Trophoblast cell (in vitro differentiated cells and primary cell): ENCODE measurements around the gene CA6.

Source experiments
- DNase-seq, 2 donors: peaks; one replicate each; pipeline ENCODE4 v3.0.0-alpha.2; 2016
- H2AFZ ChIP-seq: 2 replicates; pipeline ENCODE4 v1.6.1; 2013; ENCODE audit warnings: low read length, moderate library complexity, mild to moderate bottlenecking; ENCODE audit not compliant: insufficient read depth, poor library complexity
- H2AK5ac ChIP-seq: 2 replicates; pipeline ENCODE4 v1.6.1; 2013; ENCODE audit warnings: mild to moderate bottlenecking, low read length
- H2BK120ac ChIP-seq: 2 replicates; pipeline ENCODE4 v1.6.1; 2013; ENCODE audit warnings: low read length, mild to moderate bottlenecking, moderate library complexity; ENCODE audit not compliant: insufficient read depth, poor library complexity
- H2BK12ac ChIP-seq: 2 replicates; pipeline ENCODE4 v1.6.1; 2013; ENCODE audit warnings: mild to moderate bottlenecking, low read length, moderate library complexity
- H2BK5ac ChIP-seq: 2 replicates; pipeline ENCODE4 v1.6.1; 2013; ENCODE audit warnings: low read length, low read depth, moderate library complexity, mild to moderate bottlenecking; ENCODE audit not compliant: poor library complexity
- H3K14ac ChIP-seq: 2 replicates; pipeline ENCODE4 v1.6.1; 2013; ENCODE audit warnings: mild to moderate bottlenecking, low read length
- H3K18ac ChIP-seq: 2 replicates; pipeline ENCODE4 v1.6.1; 2013; ENCODE audit warnings: mild to moderate bottlenecking, low read length
- H3K23ac ChIP-seq: 2 replicates; pipeline ENCODE4 v1.6.1; 2013; ENCODE audit warnings: low read length
- H3K27ac ChIP-seq: 2 replicates; pipeline ENCODE4 v1.5.1; 2013; ENCODE audit warnings: low read depth, mild to moderate bottlenecking, inconsistent platforms, low read length, moderate library complexity
- H3K27me3 ChIP-seq: 2 replicates; pipeline ENCODE4 v1.6.1; 2013; ENCODE audit warnings: inconsistent platforms, mild to moderate bottlenecking, low read length, moderate library complexity; ENCODE audit not compliant: insufficient read depth
- H3K36me3 ChIP-seq, 2 experiments: 1 replicate in 1 of 2; 2 replicates in 1 of 2; pipeline ENCODE4 v1.6.1; 2013; ENCODE audit warnings: low read length in 2 of 2, mild to moderate bottlenecking in 2 of 2, moderate library complexity in 1 of 2; ENCODE audit not compliant: insufficient read depth in 2 of 2, control insufficient read depth in 1 of 2
- H3K4ac ChIP-seq: 2 replicates; pipeline ENCODE4 v1.6.1; 2013; ENCODE audit warnings: low read depth, mild to moderate bottlenecking, low read length, moderate library complexity
- H3K4me1 ChIP-seq, 2 experiments: 1 replicate in 1 of 2; 2 replicates in 1 of 2; pipeline ENCODE4 v1.6.1; 2013; ENCODE audit warnings: low read length in 2 of 2, mild to moderate bottlenecking in 2 of 2, moderate library complexity in 1 of 2; ENCODE audit not compliant: insufficient read depth in 2 of 2, control insufficient read depth in 1 of 2
- H3K4me2 ChIP-seq: 2 replicates; pipeline ENCODE4 v1.6.1; 2013; ENCODE audit warnings: inconsistent platforms, mild to moderate bottlenecking, low read length, moderate library complexity
- H3K4me3 ChIP-seq: 2 replicates; pipeline ENCODE4 v1.5.1; 2013; ENCODE audit warnings: mild to moderate bottlenecking, low read depth, low read length, inconsistent platforms
- H3K79me1 ChIP-seq: one replicate; pipeline ENCODE4 v1.6.1; 2013; ENCODE audit warnings: low read length
- H3K79me2 ChIP-seq: 2 replicates; pipeline ENCODE4 v1.6.1; 2013; ENCODE audit warnings: low read length, mild to moderate bottlenecking; ENCODE audit not compliant: control insufficient read depth, insufficient read depth, poor library complexity
- H3K9ac ChIP-seq: 2 replicates; pipeline ENCODE4 v1.6.1; 2013; ENCODE audit warnings: mild to moderate bottlenecking, low read length
- H3K9me3 ChIP-seq: 2 replicates; pipeline ENCODE4 v1.6.1; 2013; ENCODE audit warnings: low read depth, mild to moderate bottlenecking, control low read depth, inconsistent platforms, low read length; ENCODE audit not compliant: insufficient read depth
- H4K12ac ChIP-seq: 2 replicates; pipeline ENCODE4 v1.6.1; 2013; ENCODE audit warnings: low read depth, mild to moderate bottlenecking, low read length, moderate library complexity
- H4K8ac ChIP-seq: 2 replicates; pipeline ENCODE4 v1.6.1; 2013; ENCODE audit warnings: low read depth, mild to moderate bottlenecking, low read length, moderate library complexity
- H4K91ac ChIP-seq: one replicate; pipeline ENCODE4 v1.6.1; 2013; ENCODE audit warnings: low read depth, mild to moderate bottlenecking, low read length, moderate library complexity
- WGBS: extraction: QIAGEN DNeasy Blood & Tissue Kit; methylation state at CpG from one replicate; pipeline ENCODE4 v1.1.7; 2013; ENCODE audit warnings: missing lambda C conversion rate; ENCODE audit not compliant: insufficient read length, insufficient coverage; ENCODE audit errors: extremely low coverage; 5-methylcytosine and 5-hydroxymethylcytosine counted together

Gene CA6

DNA sequence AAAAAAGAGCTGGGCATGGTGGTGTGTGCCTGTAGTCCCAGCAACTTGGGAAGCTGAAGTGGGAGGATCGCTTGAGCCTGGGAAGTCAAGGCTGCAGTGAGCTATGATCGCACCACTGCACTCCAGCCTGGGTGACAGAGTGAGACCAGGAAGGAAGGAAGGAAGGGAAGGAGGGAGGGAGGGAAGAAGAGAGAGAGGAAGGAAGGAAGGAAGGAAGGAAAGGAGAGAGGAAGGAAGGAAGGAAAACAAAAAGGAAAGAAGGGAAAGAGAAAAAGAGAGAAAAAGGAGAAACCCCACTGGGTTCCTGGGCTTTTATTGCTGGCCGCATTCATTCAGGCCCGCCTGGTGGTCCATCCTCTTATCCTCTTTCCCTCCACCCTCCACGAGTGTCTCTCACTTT is 70.8 kb downstream of the CA6 start:
- no peaks in the 10 kb centered on the region for H3K79me2 ChIP-seq
- no peaks in the 10 kb centered on the region for H3K9me3 ChIP-seq
- H3K27me3 ChIP-seq = no peaks in the 10 kb centered on the region
- no peaks in the 10 kb centered on the region for H3K4me1 ChIP-seq
- no peak overlapping the region for H2BK5ac ChIP-seq
- H3K36me3 ChIP-seq = no peaks in the 10 kb centered on the region
- no peak overlapping the region for H3K9ac ChIP-seq
- H2BK120ac ChIP-seq = no peak overlapping the region
- no peak for DNase-seq
- H3K14ac ChIP-seq = no peak overlapping the region
- no peak overlapping the region for H4K12ac ChIP-seq
- no peak overlapping the region for H4K8ac ChIP-seq
- no peak overlapping the region for H3K4me2 ChIP-seq
- H3K4ac ChIP-seq = no peak overlapping the region
- no peak overlapping the region for H3K18ac ChIP-seq
- H3K23ac ChIP-seq = no peak overlapping the region
- H3K79me1 ChIP-seq = no peaks in the 10 kb centered on the region
- H3K27ac ChIP-seq = no peak overlapping the region
- H2BK12ac ChIP-seq = no peak overlapping the region
- no peak overlapping the region for H2AK5ac ChIP-seq
- WGBS = no CpG with 5 or more reads among the region's 5 CpGs
- no peak overlapping the region for H3K4me3 ChIP-seq
- no peak overlapping the region for H2AFZ ChIP-seq
- H4K91ac ChIP-seq = no peak overlapping the region

DNA sequence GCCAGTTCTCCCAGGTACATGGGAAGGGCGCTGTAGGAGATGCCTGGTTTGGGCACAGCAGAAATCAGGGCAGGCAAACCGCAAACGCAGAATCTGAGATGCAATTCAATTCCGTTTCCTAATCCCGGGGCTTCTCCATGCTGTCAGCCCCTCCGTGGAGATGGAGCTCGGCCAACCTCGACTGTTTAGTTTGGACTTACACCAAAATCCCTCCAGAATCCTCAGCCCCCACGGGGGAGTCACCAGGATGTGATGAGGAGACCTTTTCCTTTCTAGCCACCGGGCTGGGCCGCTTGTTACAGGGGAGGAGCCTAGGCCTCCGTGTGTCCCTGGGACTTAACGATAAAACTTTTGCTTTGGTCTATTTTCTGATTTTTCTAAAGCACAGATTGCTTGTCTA is 72.7 kb downstream of the CA6 start:
- Histone ChIP-seq H3K18ac (no peak overlapping the region), H3K23ac (no peak overlapping the region), H2BK5ac (no peak overlapping the region), H3K4me2 (no peak overlapping the region), H3K27me3 (no peaks in the 10 kb centered on the region), H4K8ac (no peak overlapping the region), H4K12ac (no peak overlapping the region), H4K91ac (no peak overlapping the region), H3K9me3 (no peaks in the 10 kb centered on the region), H3K4me3 (no peak overlapping the region), H3K4ac (no peak overlapping the region), H2AFZ (no peak overlapping the region), H3K14ac (no peak overlapping the region), H3K36me3 (no peaks in the 10 kb centered on the region), H3K27ac (no peak overlapping the region), H3K79me1 (no peaks in the 10 kb centered on the region), H3K9ac (no peak overlapping the region), H3K79me2 (no peaks in the 10 kb centered on the region), H2AK5ac (no peak overlapping the region), H3K4me1 (no peaks in the 10 kb centered on the region), H2BK12ac (no peak overlapping the region), H2BK120ac (no peak overlapping the region)
- no peak for DNase-seq
- WGBS = no CpG with 5 or more reads among the region's 13 CpGs

DNA sequence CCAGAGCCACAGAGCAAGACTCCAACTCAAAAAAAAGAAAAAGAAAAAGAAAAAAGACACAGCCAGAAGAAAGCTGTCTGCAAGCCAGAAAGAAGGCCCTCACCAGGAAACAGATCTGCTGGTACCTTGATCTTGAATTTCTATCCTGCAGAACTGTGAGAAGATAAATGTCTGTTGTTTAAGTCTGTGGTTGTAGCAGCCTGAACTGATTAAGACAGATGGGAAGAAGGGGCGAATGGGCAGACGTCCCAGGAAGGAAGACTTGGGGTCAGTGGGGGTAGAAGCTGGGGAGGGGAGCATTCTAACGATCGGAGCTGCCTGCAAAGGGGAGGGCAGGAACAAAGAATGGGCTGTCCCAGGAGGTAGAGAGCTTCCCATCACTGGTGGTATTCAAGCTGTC is 74.2 kb downstream of the CA6 start:
- H3K9me3 ChIP-seq = peaks cover 2% of the 10 kb centered on the region
- H3K9ac ChIP-seq = no peak overlapping the region
- no peak overlapping the region for H2AFZ ChIP-seq
- H2BK5ac ChIP-seq = no peak overlapping the region
- no peak overlapping the region for H4K91ac ChIP-seq
- no peak overlapping the region for H3K27ac ChIP-seq
- H3K36me3 ChIP-seq = no peaks in the 10 kb centered on the region
- no peak overlapping the region for H3K18ac ChIP-seq
- DNase-seq = peak in 1 of 2 donors; percentile 11
- H3K23ac ChIP-seq = no peak overlapping the region
- H4K12ac ChIP-seq = no peak overlapping the region
- H3K27me3 ChIP-seq = no peaks in the 10 kb centered on the region
- H3K4me1 ChIP-seq = no peaks in the 10 kb centered on the region
- no peak overlapping the region for H3K4ac ChIP-seq
- H3K4me3 ChIP-seq = no peak overlapping the region
- no peaks in the 10 kb centered on the region for H3K79me1 ChIP-seq
- no peak overlapping the region for H2BK12ac ChIP-seq
- no CpG with 5 or more reads among the region's 4 CpGs for WGBS
- no peak overlapping the region for H3K14ac ChIP-seq
- H4K8ac ChIP-seq = no peak overlapping the region
- H2BK120ac ChIP-seq = no peak overlapping the region
- no peaks in the 10 kb centered on the region for H3K79me2 ChIP-seq
- no peak overlapping the region for H3K4me2 ChIP-seq
- no peak overlapping the region for H2AK5ac ChIP-seq

DNA sequence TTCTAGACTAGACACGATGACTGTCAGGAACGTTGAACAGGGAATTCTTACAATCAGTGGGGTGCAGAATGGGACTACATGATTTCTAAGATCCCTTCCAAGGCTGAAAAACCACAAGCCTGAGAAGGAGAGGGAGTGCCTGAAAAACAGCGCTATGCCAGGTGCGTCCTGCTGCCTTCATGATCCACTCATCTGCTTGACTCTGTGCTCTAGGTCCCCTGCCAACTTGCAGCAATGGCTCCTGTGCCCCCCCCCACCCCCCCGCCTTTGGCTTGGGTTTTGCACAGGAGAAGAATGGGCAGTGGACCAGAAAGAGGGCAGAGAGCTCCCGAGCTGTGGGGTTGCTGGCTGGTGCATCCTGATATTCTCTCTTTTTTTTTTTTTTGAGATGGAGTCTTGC is 74.6 kb downstream of the CA6 start:
- H2AK5ac ChIP-seq = no peak overlapping the region
- H3K14ac ChIP-seq = no peak overlapping the region
- no peak for DNase-seq
- peaks cover 4% of the 10 kb centered on the region for H3K9me3 ChIP-seq
- no peaks in the 10 kb centered on the region for H3K79me2 ChIP-seq
- H4K8ac ChIP-seq = no peak overlapping the region
- H3K27me3 ChIP-seq = no peaks in the 10 kb centered on the region
- no peak overlapping the region for H4K12ac ChIP-seq
- H3K9ac ChIP-seq = no peak overlapping the region
- no peaks in the 10 kb centered on the region for H3K36me3 ChIP-seq
- no peak overlapping the region for H3K4ac ChIP-seq
- no peak overlapping the region for H2BK120ac ChIP-seq
- H4K91ac ChIP-seq = no peak overlapping the region
- H2BK12ac ChIP-seq = no peak overlapping the region
- H3K4me3 ChIP-seq = no peak overlapping the region
- H3K4me2 ChIP-seq = no peak overlapping the region
- no peak overlapping the region for H2BK5ac ChIP-seq
- no peak overlapping the region for H2AFZ ChIP-seq
- no CpG with 5 or more reads among the region's 6 CpGs for WGBS
- no peaks in the 10 kb centered on the region for H3K4me1 ChIP-seq
- H3K79me1 ChIP-seq = no peaks in the 10 kb centered on the region
- H3K18ac ChIP-seq = no peak overlapping the region
- no peak overlapping the region for H3K27ac ChIP-seq
- no peak overlapping the region for H3K23ac ChIP-seq
